GM23338 (cell line): Measurements from ENCODE around the gene GJC2. TPM values are rescaled to one million over a fixed set of nuclear protein-coding genes. Genes with fewer than 3 reads are reported as not detected.
A peak's percentile ranks its signal among the peaks of the same experiment; 100 is the strongest.

Experiments
- ATAC-seq: fragments of 200-7000 bp; cut with Tn5 transposase; 3 replicates; pipeline ENCODE4 v1.9.1; 2020
- DNase-seq: peaks from one replicate; pipeline ENCODE4 v3.0.0-alpha.2; 2015; ENCODE audit warnings: low spot score
- H2AFZ ChIP-seq: fragments of 200-600 bp; sonication (generic); 2 replicates; pipeline ENCODE4 v1.8.0; 2016; ENCODE audit warnings: antibody characterized with exemption, mild to moderate bottlenecking, moderate library complexity
- H3F3A ChIP-seq: fragments of 200-600 bp; sonication (generic); replicated peaks from 2 replicates; pipeline ENCODE4 v1.8.0; 2017; ENCODE audit warnings: antibody characterized with exemption, mixed run types, low read depth
- H3K27ac ChIP-seq: fragments of 200-600 bp; sonication (generic); 2 replicates; pipeline ENCODE4 v1.6.1; 2016; ENCODE audit warnings: low read depth
- H3K27me3 ChIP-seq: fragments of 200-600 bp; sonication (generic); 2 replicates; pipeline ENCODE4 v1.8.0; 2016; ENCODE audit warnings: mild to moderate bottlenecking, mixed run types, moderate library complexity; ENCODE audit not compliant: insufficient read depth
- H3K36me3 ChIP-seq: fragments of 200-600 bp; sonication (generic); 2 replicates; pipeline ENCODE4 v1.8.0; 2016; ENCODE audit warnings: mild to moderate bottlenecking; ENCODE audit not compliant: insufficient read depth
- H3K4me1 ChIP-seq: fragments of 200-600 bp; sonication (generic); 2 replicates; pipeline ENCODE4 v1.8.0; 2016; ENCODE audit warnings: mild to moderate bottlenecking, moderate library complexity; ENCODE audit not compliant: insufficient read depth
- H3K4me2 ChIP-seq: fragments of 200-600 bp; sonication (generic); 2 replicates; pipeline ENCODE4 v1.7.1; 2017; ENCODE audit warnings: mixed run types
- H3K4me3 ChIP-seq: fragments of 200-600 bp; sonication (generic); 2 replicates; pipeline ENCODE4 v1.6.1; 2016; ENCODE audit warnings: mixed run types
- H3K79me2 ChIP-seq: fragments of 200-600 bp; sonication (generic); replicated peaks from 2 replicates; pipeline ENCODE4 v1.8.0; 2017; ENCODE audit warnings: mild to moderate bottlenecking; ENCODE audit not compliant: insufficient read depth
- H3K9me2 ChIP-seq: fragments of 200-600 bp; sonication (generic); 2 replicates; pipeline ENCODE4 v1.8.0; 2017; ENCODE audit not compliant: insufficient read depth
- H4K20me1 ChIP-seq: fragments of 200-600 bp; sonication (generic); replicated peaks from 2 replicates; pipeline ENCODE4 v1.8.0; 2017; ENCODE audit warnings: mild to moderate bottlenecking; ENCODE audit not compliant: insufficient read depth
- H3K27ac Mint-ChIP-seq: 2 replicates; pipeline ENCODE4 v1.8.0; 2020; ENCODE audit warnings: inconsistent platforms, mild to moderate bottlenecking, moderate library complexity, mixed read lengths
- H3K27me3 Mint-ChIP-seq: 3 replicates; pipeline ENCODE4 v1.8.0; 2022; ENCODE audit warnings: low read depth, mild to moderate bottlenecking, moderate library complexity, mixed read lengths, inconsistent platforms; ENCODE audit not compliant: insufficient read depth, poor library complexity
- H3K36me3 Mint-ChIP-seq: 3 replicates; pipeline ENCODE4 v1.8.0; 2021; ENCODE audit warnings: low read depth, mild to moderate bottlenecking, inconsistent platforms, moderate library complexity, mixed read lengths
- H3K4me1 Mint-ChIP-seq: 3 replicates; pipeline ENCODE4 v1.8.0; 2020; ENCODE audit warnings: mild to moderate bottlenecking, inconsistent platforms, mixed read lengths
- H3K4me3 Mint-ChIP-seq: 3 replicates; pipeline ENCODE4 v1.8.0; 2021; ENCODE audit warnings: moderate library complexity, mild to moderate bottlenecking, inconsistent platforms, mixed read lengths
- H3K9me3 Mint-ChIP-seq: 3 replicates; pipeline ENCODE4 v1.8.0; 2020; ENCODE audit warnings: moderate library complexity, mild to moderate bottlenecking, inconsistent platforms, mixed read lengths
- CREB1 ChIP-seq: fragments of 250-450 bp; sonication (Bioruptor Pico); IDR thresholded peaks from 2 replicates; pipeline ENCODE4 v1.5.0; 2020; ENCODE audit warnings: low read depth, mild to moderate bottlenecking, moderate library complexity
- CTCF ChIP-seq, 2 experiments: fragments of 200-600 bp in 1 of 2; sonication (generic) in 1 of 2; conservative IDR thresholded peaks; 2 replicates each; pipeline versions ENCODE4 v1.5.1 to v1.6.1; 2016 to 2017; ENCODE audit warnings: antibody characterized with exemption in 2 of 2, low read depth in 2 of 2, mild to moderate bottlenecking in 2 of 2, moderate library complexity in 1 of 2
- ETS1 ChIP-seq: IDR thresholded peaks from 2 replicates; pipeline ENCODE4 v1.6.1; 2016; ENCODE audit warnings: antibody characterized with exemption
- EZH2 ChIP-seq: fragments of 200-600 bp; sonication (generic); IDR thresholded peaks from one replicate; pipeline ENCODE4 v1.8.0; 2017; ENCODE audit warnings: antibody characterized with exemption, mild to moderate bottlenecking, low read depth; ENCODE audit not compliant: unreplicated experiment
- NANOG ChIP-seq: IDR thresholded peaks from 2 replicates; pipeline ENCODE4 v1.6.1; 2016; ENCODE audit warnings: antibody characterized with exemption, borderline replicate concordance
- POLR2AphosphoS5 ChIP-seq: IDR thresholded peaks from 2 replicates; pipeline ENCODE4 v1.6.1; 2016; ENCODE audit warnings: antibody characterized with exemption, low read depth
- REST ChIP-seq: IDR thresholded peaks from one replicate; pipeline ENCODE4 v1.6.1; 2018; ENCODE audit warnings: antibody characterized with exemption; ENCODE audit not compliant: unreplicated experiment
- STAT1 ChIP-seq: IDR thresholded peaks from one replicate; pipeline ENCODE4 v1.6.1; 2016; ENCODE audit warnings: antibody characterized with exemption; ENCODE audit not compliant: unreplicated experiment
- ZNF331 ChIP-seq: fragments of 250-450 bp; sonication (Bioruptor Pico); IDR thresholded peaks from 2 replicates; pipeline ENCODE4 v1.5.0; 2020; ENCODE audit warnings: low read depth, mild to moderate bottlenecking, moderate library complexity
- polyA plus RNA-seq: library from polyadenylated mRNA; unstranded; fragments of >200 nt; fragmentation: Nextera tagmentation; extraction: Ambion mirVana; gene quantifications from 2 replicates; pipeline ENCODE4 v1.2.1, GENCODE V29; 2016
- total RNA-seq: library from RNA; depleted of rRNA; stranded (reverse); fragments of >200 nt; shearing (Covaris generic); gene quantifications from 2 replicates; pipeline ENCODE4 v1.2.3, GENCODE V29; 2014

The GJC2 gene
- total and polyA plus RNA-seq, 2 experiments from 2014 or later, result 0.15 to 1.2 TPM

- H2AFZ ChIP-seq, result no peak overlapping the region
- Mint-ChIP-seq H3K9me3 (no peaks in the 10 kb centered on the region; the same call in 2 of the 3 replicates), H3K36me3 (no peaks in the 10 kb centered on the region; the same call in 1 of the 3 replicates), H3K27ac (peak overlapping the region; percentile 67; the same call in 1 of the 2 replicates), H3K27me3 (peaks cover 13% of the 10 kb centered on the region), H3K4me3 (peak overlapping the region; percentile 86), H3K4me1 (peaks cover 2% of the 10 kb centered on the region; the same call in 1 of the 3 replicates)
- no peaks in the 10 kb centered on the region for H3K36me3 ChIP-seq
- DNase-seq (no peak), ATAC-seq (no peak)
- H3K4me3 ChIP-seq, result peak overlapping the region; percentile 92
- H4K20me1 ChIP-seq, result no peaks in the 10 kb centered on the region
- no peaks in the 10 kb centered on the region for H3K9me2 ChIP-seq
- peaks cover 5% of the 10 kb centered on the region; the same call in 1 of the 2 replicates for H3K4me1 ChIP-seq
- TF ChIP-seq REST, result no peak
- TF ChIP-seq ETS1, result no peak
- no peak for TF ChIP-seq POLR2AphosphoS5
- TF ChIP-seq STAT1, result no peak
- TF ChIP-seq CTCF (conservative IDR thresholded peaks at IDR 0.05; ENCODE audit: low read depth in 2 of 2), result no peak
- no peak for TF ChIP-seq CREB1 (CRISPR knock-in tag)
- TF ChIP-seq EZH2, result no peak
- TF ChIP-seq NANOG, result no peak
- TF ChIP-seq ZNF331 (CRISPR knock-in tag), result no peak
- H3K27me3 ChIP-seq, result peaks cover 16% of the 10 kb centered on the region
- H3K4me2 ChIP-seq, result peak overlapping the region; percentile 98
- H3K79me2 ChIP-seq, result peaks cover 34% of the 10 kb centered on the region
- no peaks in the 10 kb centered on the region for H3F3A ChIP-seq
- H3K27ac ChIP-seq, result no peak overlapping the region
Observed at GRCh38 chr1:228141226-228142044, 8.3 kb upstream of the GJC2 start.
